ENCODE measurements around the gene SEPTIN7. TPM values are rescaled to one million over a fixed set of nuclear protein-coding genes. Genes with fewer than 3 reads are reported as not detected.

Gene SEPTIN7
- total RNA-seq, 1 donor from 2014 or later = 180 TPM

DNA sequence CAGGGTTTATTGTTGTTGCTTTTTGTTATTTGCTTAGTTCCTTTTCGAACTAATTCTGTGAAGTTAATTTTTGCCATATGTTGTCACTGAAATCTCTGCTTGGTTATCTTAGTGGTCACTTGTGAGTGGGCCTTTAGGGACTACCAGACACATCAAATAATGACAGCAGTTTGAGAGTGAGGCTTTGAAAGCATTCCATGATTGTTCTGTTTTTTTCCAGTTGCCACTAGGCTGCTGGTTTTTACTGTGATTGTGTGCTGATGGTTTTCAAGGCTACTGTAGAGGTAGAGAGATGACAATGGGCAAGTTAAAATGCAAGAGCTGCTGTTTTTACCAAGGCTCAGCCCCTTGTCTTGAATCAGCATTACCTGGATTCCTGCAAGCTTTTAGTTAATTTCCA is 20.0 kb downstream of the SEPTIN7 start:
- Histone ChIP-seq H3K4me3 (no peak overlapping the region), H3K4me1 (peaks cover 23% of the 10 kb centered on the region), H3K36me3 (no peaks in the 10 kb centered on the region), H3K27me3 (ENCODE audit: low read depth) (no peaks in the 10 kb centered on the region), H3K27ac (no peak overlapping the region), H3K9me3 (peaks cover 7% of the 10 kb centered on the region)
- TF ChIP-seq, protein P1, sequence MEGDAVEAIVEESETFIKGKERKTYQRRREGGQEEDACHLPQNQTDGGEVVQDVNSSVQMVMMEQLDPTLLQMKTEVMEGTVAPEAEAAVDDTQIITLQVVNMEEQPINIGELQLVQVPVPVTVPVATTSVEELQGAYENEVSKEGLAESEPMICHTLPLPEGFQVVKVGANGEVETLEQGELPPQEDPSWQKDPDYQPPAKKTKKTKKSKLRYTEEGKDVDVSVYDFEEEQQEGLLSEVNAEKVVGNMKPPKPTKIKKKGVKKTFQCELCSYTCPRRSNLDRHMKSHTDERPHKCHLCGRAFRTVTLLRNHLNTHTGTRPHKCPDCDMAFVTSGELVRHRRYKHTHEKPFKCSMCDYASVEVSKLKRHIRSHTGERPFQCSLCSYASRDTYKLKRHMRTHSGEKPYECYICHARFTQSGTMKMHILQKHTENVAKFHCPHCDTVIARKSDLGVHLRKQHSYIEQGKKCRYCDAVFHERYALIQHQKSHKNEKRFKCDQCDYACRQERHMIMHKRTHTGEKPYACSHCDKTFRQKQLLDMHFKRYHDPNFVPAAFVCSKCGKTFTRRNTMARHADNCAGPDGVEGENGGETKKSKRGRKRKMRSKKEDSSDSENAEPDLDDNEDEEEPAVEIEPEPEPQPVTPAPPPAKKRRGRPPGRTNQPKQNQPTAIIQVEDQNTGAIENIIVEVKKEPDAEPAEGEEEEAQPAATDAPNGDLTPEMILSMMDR (IDR thresholded peaks at IDR 0.05) = no peak
- intact Hi-C loops (cut with DNase I) = no loop called here
- ATAC-seq (no peak), DNase-seq (no peak)

DNA sequence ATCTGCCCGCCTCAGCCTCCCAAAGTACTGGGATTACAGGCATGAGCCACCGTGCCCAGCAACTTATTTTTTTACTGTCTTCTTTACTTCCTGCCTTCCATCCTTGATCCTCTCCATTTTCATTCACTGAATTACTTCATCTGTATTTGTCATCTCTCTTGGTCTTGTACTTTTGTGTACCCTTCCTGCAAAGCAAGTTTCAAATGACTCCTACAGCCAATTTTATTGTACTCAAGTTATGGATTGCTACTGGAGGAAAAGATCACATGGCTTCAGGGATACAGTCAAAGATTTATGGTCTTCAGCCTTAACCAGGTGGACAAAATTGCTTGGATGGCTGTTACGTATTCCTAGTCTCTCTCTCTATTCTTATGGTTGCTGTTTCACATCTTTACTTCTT is 22.6 kb downstream of the SEPTIN7 start:
- TF ChIP-seq, protein P1 (IDR thresholded peaks at IDR 0.05) = no peak
- no peak for ATAC-seq
- H3K27me3 ChIP-seq (ENCODE audit: low read depth) = no peaks in the 10 kb centered on the region
- no peaks in the 10 kb centered on the region for H3K36me3 ChIP-seq
- no peak for DNase-seq
- no peak overlapping the region for H3K4me3 ChIP-seq
- intact Hi-C loops (cut with DNase I) = no loop called here
- no peak overlapping the region for H3K27ac ChIP-seq
- H3K4me1 ChIP-seq = peaks cover 47% of the 10 kb centered on the region
- peaks cover 7% of the 10 kb centered on the region for H3K9me3 ChIP-seq

DNA sequence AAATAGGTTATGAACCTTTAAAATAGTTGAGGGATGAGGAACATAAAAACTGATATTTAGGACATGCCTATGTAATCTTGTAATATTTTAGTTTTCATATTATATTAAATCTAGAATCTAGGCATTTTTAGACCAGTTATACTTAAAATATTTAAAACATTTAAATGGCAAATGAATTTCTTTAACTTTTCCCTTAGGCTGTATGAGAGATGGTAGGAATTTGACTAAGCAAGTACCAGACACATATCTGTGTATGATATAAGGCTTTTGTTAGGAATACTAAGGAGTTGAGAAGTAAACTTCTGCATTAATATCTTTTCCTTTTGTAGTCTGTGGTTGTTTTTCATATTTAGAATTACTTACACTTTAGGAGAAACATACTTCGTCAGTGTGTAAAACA is 25.1 kb downstream of the SEPTIN7 start:
- Histone ChIP-seq H3K36me3 (no peaks in the 10 kb centered on the region), H3K27me3 (ENCODE audit: low read depth) (no peaks in the 10 kb centered on the region), H3K27ac (no peak overlapping the region), H3K4me1 (peaks cover 61% of the 10 kb centered on the region), H3K9me3 (peaks cover 2% of the 10 kb centered on the region), H3K4me3 (no peak overlapping the region)
- TF ChIP-seq, protein P1 (IDR thresholded peaks at IDR 0.05) = no peak
- no peak for DNase-seq
- intact Hi-C loops (cut with DNase I) = no loop called here
- ATAC-seq = no peak

DNA sequence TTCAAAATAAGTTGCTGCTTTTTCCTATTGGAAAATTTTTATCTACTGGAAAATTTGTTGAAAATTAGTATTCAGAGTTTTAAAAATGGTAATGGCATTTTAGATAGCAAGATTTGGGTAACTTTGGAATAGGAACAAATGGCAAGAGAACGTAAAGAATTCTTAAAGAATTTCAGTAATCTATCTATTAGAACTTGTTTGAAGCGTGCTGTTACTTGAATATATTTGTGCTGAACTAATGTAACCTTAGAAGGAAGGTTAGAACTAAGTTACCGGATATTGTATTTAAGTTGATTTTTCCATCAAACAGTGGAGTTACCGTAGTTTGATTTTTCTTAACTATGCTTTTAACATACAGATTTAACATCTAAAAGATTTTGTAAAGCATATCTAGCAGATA is 25.9 kb downstream of the SEPTIN7 start:
- Histone ChIP-seq H3K9me3 (no peaks in the 10 kb centered on the region), H3K27me3 (ENCODE audit: low read depth) (no peaks in the 10 kb centered on the region), H3K36me3 (no peaks in the 10 kb centered on the region), H3K4me3 (no peak overlapping the region), H3K4me1 (peaks cover 69% of the 10 kb centered on the region), H3K27ac (no peak overlapping the region)
- TF ChIP-seq, protein P1 (IDR thresholded peaks at IDR 0.05) = no peak
- intact Hi-C loops (cut with DNase I) = no loop called here
- DNase-seq = no peak
- no peak for ATAC-seq

DNA sequence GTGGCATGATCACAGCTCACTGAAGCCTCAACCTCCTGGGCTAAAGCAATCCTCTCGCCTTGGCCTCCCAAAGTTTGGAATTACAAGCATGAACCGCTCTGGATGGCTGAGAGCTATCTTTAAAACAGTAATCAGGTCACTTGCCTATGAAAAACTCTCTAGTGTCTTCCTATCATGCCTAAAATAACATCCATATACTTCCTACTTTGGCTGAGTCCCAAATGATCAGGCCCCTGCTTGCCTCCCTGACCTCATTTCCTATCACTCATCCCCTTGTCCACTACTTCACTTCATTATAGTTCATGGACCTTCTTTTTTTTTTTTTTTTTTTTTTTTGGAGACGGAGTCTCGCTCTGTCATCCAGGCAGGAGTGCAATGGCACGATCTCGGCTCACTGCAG is 28.0 kb downstream of the SEPTIN7 start:
- Histone ChIP-seq H3K36me3 (peaks cover 9% of the 10 kb centered on the region), H3K4me1 (peaks cover 70% of the 10 kb centered on the region), H3K4me3 (no peak overlapping the region), H3K27ac (no peak overlapping the region), H3K27me3 (ENCODE audit: low read depth) (no peaks in the 10 kb centered on the region), H3K9me3 (no peaks in the 10 kb centered on the region)
- no peak for ATAC-seq
- TF ChIP-seq, protein P1 (IDR thresholded peaks at IDR 0.05) = no peak
- DNase-seq = no peak
- intact Hi-C loops (cut with DNase I) = no loop called here

DNA sequence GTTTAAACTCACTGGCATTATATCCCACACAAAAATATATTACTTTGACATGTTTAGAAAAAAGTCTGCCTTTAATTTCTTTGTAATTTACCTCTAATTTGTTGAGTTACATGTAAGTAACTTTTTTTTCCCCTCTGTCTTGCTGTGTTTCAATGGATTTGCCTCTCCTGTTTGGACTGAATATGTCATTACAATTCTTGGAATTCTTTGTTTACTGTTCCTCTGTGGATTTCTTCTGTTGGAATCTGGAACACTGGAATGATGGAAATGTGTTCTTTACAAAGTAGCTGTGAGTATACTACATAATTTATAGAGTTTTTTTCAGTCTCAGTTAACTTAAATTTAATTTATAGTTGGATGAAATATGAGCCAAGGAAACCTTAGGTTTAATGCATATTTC is 30.4 kb downstream of the SEPTIN7 start:
- Histone ChIP-seq H3K36me3 (peaks cover 27% of the 10 kb centered on the region), H3K9me3 (no peaks in the 10 kb centered on the region), H3K4me3 (no peak overlapping the region), H3K4me1 (peaks cover 52% of the 10 kb centered on the region), H3K27ac (no peak overlapping the region), H3K27me3 (ENCODE audit: low read depth) (no peaks in the 10 kb centered on the region)
- DNase-seq = no peak
- intact Hi-C loops (cut with DNase I) = no loop called here
- TF ChIP-seq, protein P1 (IDR thresholded peaks at IDR 0.05) = no peak
- ATAC-seq = no peak

All from lower lobe of right lung (tissue), 2 donors.